Lower leg skin (tissue), 3 donors: ENCODE measurements around the gene KIT.

Experiments
- CTCF ChIP-seq, 3 donors: fragments of 450-650 bp; IDR thresholded peaks; one replicate each; pipeline ENCODE4 v1.5.1; 2016; ENCODE audit warnings: antibody characterized with exemption in 3 of 3, mild to moderate bottlenecking in 3 of 3, moderate library complexity in 2 of 3
- POLR2A ChIP-seq, 2 donors: fragments of 450-650 bp; IDR thresholded peaks; one replicate each; pipeline ENCODE4 v1.6.1; 2016 to 2017; ENCODE audit warnings: antibody characterized with exemption in 2 of 2, mild to moderate bottlenecking in 1 of 2, moderate library complexity in 1 of 2

DNA sequence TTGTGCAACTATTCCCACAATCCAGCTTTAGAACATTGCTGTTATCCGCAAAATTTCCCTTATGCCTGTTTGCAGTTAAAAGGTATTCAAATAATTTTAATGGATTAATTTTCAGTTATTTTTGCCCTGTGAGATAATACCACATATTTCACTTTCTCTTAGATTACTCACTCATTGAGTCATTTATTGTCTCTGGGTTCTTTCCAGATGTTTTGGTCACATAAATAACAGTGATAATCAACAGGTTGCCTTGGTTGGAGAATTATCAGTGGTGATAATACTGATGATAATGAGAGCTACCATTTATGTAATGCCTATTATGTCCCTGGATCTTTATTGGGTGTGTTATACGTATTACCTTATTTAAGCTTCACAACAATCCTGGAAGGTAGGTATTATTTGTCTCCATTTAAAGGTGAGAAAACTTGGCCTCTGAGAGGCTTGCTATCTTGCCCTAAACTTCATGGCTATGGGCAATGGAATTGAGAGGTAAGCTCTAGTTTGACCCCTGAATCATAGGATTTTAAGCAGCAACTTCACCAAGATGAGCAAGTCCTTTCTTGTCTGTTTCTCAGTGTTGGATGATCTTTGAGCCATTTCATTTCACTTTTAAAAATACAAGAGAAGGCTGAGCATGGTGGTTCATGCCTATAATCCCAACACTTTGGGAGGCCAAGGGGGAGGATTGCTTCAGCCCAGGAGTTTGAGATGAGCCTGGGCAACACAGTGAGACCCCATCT is 87.4 kb downstream of the KIT start:
- no peak for TF ChIP-seq CTCF (IDR thresholded peaks at IDR 0.05)
- TF ChIP-seq POLR2A (IDR thresholded peaks at IDR 0.05), result no peak
